Kidney epithelial cell (primary cell): ENCODE results near the gene DCAF5. TPM values are rescaled to one million over a fixed set of nuclear protein-coding genes. Genes with fewer than 3 reads are reported as not detected.
A peak's percentile ranks its signal among the peaks of the same experiment; 100 is the strongest.

Experiments used
- DNase-seq: peaks from one replicate; pipeline ENCODE4 v3.0.0-alpha.2; 2010; ENCODE audit warnings: low read depth
- H3K27me3 ChIP-seq: 2 replicates; pipeline ENCODE4 v1.6.0; 2011; ENCODE audit warnings: low read length; ENCODE audit not compliant: control insufficient read depth, insufficient read depth
- H3K36me3 ChIP-seq: 2 replicates; pipeline ENCODE4 v1.5.1; 2011; ENCODE audit warnings: low read length; ENCODE audit not compliant: control insufficient read depth, insufficient read depth
- H3K4me3 ChIP-seq: 2 replicates; pipeline ENCODE4 v1.5.1; 2011; ENCODE audit warnings: low read depth, mild to moderate bottlenecking, control low read depth, low read length
- CTCF ChIP-seq: IDR thresholded peaks from 2 replicates; pipeline ENCODE4 v1.5.1; 2011; ENCODE audit warnings: mild to moderate bottlenecking, moderate library complexity, low read length, control low read depth, inconsistent platforms; ENCODE audit not compliant: insufficient read depth, poor library complexity, severe bottlenecking
- total RNA-seq: library from RNA; depleted of rRNA; stranded (reverse); fragments of >200 nt; gene quantifications from 2 replicates; pipeline ENCODE4 v1.2.3, GENCODE V29; 2015

DCAF5 gene
- total RNA-seq, 1 donor from 2014 or later = 23.6 TPM

DNA sequence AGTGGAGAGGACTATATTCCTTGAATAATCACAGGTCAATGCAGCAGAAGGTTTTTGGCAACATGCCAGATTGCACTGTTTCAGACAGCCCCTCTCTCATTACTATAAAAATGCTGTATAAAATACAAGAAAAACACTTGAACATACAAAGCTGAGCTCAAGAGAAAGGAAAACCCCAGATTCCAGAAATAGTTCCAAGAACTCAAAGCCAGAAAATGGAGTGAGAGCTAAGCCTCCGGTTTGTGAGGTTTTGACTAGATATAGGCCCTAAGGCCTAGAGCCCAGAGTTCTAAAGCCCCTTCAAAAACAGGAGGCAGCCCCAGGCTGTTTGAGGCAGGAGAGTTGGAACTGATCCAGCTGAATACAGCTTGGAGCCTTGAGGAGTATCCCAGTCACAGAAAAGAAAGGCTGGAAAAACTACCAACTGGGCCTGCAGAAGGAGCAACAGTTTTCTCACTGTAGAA lies 144.5 kb downstream of the DCAF5 start:
- DNase-seq = no peak

GRCh38 chr14:69006346-69006745 lies 146.6 kb downstream of the DCAF5 start:
- no peak for DNase-seq
- no peaks in the 10 kb centered on the region for H3K36me3 ChIP-seq
- TF ChIP-seq CTCF = no peak
- no peaks in the 10 kb centered on the region for H3K27me3 ChIP-seq
- no peak overlapping the region for H3K4me3 ChIP-seq

More for the DNA sequence above, 144.5 kb downstream of the DCAF5 start:
- Histone ChIP-seq H3K27me3 (no peaks in the 10 kb centered on the region), H3K36me3 (no peaks in the 10 kb centered on the region), H3K4me3 (no peak overlapping the region)
- TF ChIP-seq CTCF = no peak

DNA sequence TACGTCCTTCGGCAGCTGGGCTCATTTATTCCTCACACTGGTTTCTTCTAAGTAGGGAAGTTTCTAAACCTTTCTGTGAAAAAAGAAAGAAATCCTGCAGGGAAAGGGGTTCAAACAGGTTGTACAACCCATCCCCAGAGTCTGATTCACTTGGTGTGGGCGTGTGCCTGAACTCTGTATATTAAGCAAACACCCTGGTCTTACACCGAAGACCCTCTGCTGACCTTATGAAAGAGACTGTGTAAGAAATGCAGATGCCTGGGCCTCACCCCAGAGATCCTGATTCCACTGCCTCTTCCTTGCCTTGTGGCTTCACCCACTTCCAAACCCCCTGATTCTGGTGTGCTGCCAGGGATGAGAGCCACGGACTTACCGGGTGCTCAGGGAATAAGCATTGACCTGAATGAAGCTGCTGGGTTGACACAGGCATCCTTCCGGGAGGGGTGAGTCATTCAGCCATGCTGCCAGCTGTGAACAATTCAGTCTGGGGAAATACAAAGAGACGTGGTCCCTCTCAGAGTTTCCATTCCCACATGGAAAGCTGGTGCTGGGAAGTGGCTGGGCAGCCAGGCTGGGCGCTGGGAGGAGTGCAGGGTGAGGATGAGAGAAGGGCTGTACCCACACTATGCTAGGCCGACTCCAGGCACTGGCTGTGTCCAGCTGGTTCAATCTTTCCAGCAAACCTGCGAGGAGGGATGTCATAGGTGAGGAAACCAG lies 147.3 kb downstream of the DCAF5 start:
- peak; percentile 86 for DNase-seq
- H3K36me3 ChIP-seq = no peaks in the 10 kb centered on the region
- no peak for TF ChIP-seq CTCF
- no peak overlapping the region for H3K4me3 ChIP-seq
- no peaks in the 10 kb centered on the region for H3K27me3 ChIP-seq

DNA sequence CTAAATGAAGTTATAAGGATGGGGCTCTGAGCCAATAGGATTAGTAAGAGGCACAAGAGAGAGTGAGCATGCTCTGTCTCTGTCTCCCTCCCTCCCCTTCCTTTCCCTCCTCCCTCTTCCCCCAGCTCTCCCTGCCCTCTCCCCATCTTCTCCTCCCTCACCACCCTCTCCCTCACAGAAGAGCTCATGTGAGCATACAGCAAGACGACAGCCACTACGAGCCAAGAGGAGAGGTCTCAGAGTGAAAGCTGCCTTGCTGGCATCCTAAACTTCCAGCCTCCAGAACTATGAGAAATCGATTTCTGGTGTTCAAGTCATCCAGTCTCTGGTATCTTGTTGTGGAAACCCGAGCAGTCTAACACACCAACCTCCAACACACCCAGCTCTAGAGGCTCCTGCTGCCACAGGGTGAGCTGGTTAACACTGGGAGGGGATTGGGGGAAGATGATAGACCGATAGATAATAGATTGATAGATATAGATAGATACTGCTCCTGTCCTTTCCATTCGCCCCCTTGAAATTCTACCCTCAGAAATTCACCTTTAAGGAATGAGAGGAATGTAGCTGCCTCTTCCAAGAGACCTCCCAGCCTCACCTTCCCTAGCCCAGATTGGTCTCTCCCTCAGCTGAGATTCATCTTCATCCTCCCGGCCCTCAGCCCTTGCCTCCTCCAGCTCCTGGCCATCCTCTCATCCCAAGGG lies 148.0 kb downstream of the DCAF5 start:
- H3K27me3 ChIP-seq = no peaks in the 10 kb centered on the region
- no peak overlapping the region for H3K4me3 ChIP-seq
- H3K36me3 ChIP-seq = no peaks in the 10 kb centered on the region
- no peak for TF ChIP-seq CTCF
- DNase-seq = no peak

GRCh38 chr14:69003626-69004025 lies 149.3 kb downstream of the DCAF5 start:
- DNase-seq = no peak
- no peaks in the 10 kb centered on the region for H3K36me3 ChIP-seq
- no peaks in the 10 kb centered on the region for H3K27me3 ChIP-seq
- TF ChIP-seq CTCF = no peak
- no peak overlapping the region for H3K4me3 ChIP-seq
